PC-9 (cell line): ENCODE measurements around the gene ANKRD26. TPM values are rescaled to one million over a fixed set of nuclear protein-coding genes. Genes with fewer than 3 reads are reported as not detected.

Source experiments
- BruUV-seq: library from RNA; stranded (reverse); fragments of 400-500 nt; replicated peaks from 2 replicates; lab custom pipeline; 2021; lab: Mats Ljungman, UMichigan
- CTCF ChIA-PET: fragments of 300-600 bp; sonication (Branson Sonifier 250); formaldehyde crosslinking; loops from one replicate; lab custom pipeline; 2022; ENCODE audit warnings: antibody characterized with exemption; lab: Charles Lee
- POLR2A ChIA-PET: fragments of 300-600 bp; sonication (Branson Sonifier 250); formaldehyde crosslinking; loops from one replicate; lab custom pipeline; 2022; ENCODE audit warnings: antibody characterized with exemption; ENCODE audit not compliant: unreplicated experiment; lab: Charles Lee
- DNase-seq, 2 experiments: peaks; one replicate each; pipeline versions ENCODE4 v3.0.0 to v3.0.0-alpha.2; 2015 to 2022; ENCODE audit warnings: mixed read lengths in 1 of 2
- H2AFZ ChIP-seq: fragments of 200-600 bp; sonication (generic); 2 replicates; pipeline ENCODE4 v1.8.1; 2017; ENCODE audit warnings: antibody characterized with exemption
- H3F3A ChIP-seq: fragments of 200-600 bp; sonication (generic); 2 replicates; pipeline ENCODE4 v1.8.1; 2017; ENCODE audit warnings: antibody characterized with exemption, mild to moderate bottlenecking, low read depth; ENCODE audit not compliant: insufficient read depth
- H3K27ac ChIP-seq: fragments of 200-600 bp; sonication (generic); 2 replicates; pipeline ENCODE4 v1.6.1; 2016; ENCODE audit warnings: mixed run types
- H3K27me3 ChIP-seq: fragments of 200-600 bp; sonication (generic); 2 replicates; pipeline ENCODE4 v1.6.1; 2016; ENCODE audit warnings: low read depth, mixed run types; ENCODE audit not compliant: insufficient read depth
- H3K36me3 ChIP-seq: fragments of 200-600 bp; sonication (generic); 2 replicates; pipeline ENCODE4 v1.6.1; 2016; ENCODE audit warnings: low read depth, mixed run types
- H3K4me1 ChIP-seq: fragments of 200-600 bp; sonication (generic); replicated peaks from 2 replicates; pipeline ENCODE4 v1.6.1; 2016; ENCODE audit warnings: mixed run types; ENCODE audit not compliant: insufficient read depth
- H3K4me2 ChIP-seq: fragments of 200-600 bp; sonication (generic); 2 replicates; pipeline ENCODE4 v1.6.1; 2017; ENCODE audit warnings: mixed run types
- H3K4me3 ChIP-seq: fragments of 200-600 bp; sonication (generic); 2 replicates; pipeline ENCODE4 v1.6.1; 2016; ENCODE audit warnings: mixed run types
- H3K79me2 ChIP-seq: fragments of 200-600 bp; sonication (generic); 2 replicates; pipeline ENCODE4 v1.6.1; 2017; ENCODE audit warnings: low read depth, mixed run types
- H3K9me2 ChIP-seq: fragments of 200-600 bp; sonication (generic); 2 replicates; pipeline ENCODE4 v1.8.1; 2017; ENCODE audit warnings: mild to moderate bottlenecking; ENCODE audit not compliant: insufficient read depth
- H3K9me3 ChIP-seq: fragments of 200-600 bp; sonication (generic); 2 replicates; pipeline ENCODE4 v1.8.1; 2016; ENCODE audit warnings: low read depth; ENCODE audit not compliant: insufficient read depth
- H4K20me1 ChIP-seq: fragments of 200-600 bp; sonication (generic); 2 replicates; pipeline ENCODE4 v1.8.1; 2017; ENCODE audit not compliant: insufficient read depth
- CTCF ChIP-seq: fragments of 200-600 bp; sonication (generic); conservative IDR thresholded peaks from 2 replicates; pipeline ENCODE4 v1.6.1; 2017; ENCODE audit warnings: mixed run types, antibody characterized with exemption, mild to moderate bottlenecking, moderate library complexity
- EZH2 ChIP-seq: fragments of 200-600 bp; sonication (generic); IDR thresholded peaks from 2 replicates; pipeline ENCODE4 v1.8.0; 2017; ENCODE audit warnings: antibody characterized with exemption, low read depth
- intact Hi-C: fragments of 100-400 bp; cut with micrococcal nuclease; formaldehyde crosslinking; loops from one replicate; pipeline ENCODE4 v1.10.0; 2022; ENCODE audit not compliant: unreplicated experiment
- total RNA-seq: library from RNA; stranded (reverse); gene quantifications from 2 replicates; pipeline ENCODE4 v1.2.3, GENCODE V29; 2021

The ANKRD26 gene
- total RNA-seq, 1 experiment from 2014 or later: 12.9 TPM

DNA sequence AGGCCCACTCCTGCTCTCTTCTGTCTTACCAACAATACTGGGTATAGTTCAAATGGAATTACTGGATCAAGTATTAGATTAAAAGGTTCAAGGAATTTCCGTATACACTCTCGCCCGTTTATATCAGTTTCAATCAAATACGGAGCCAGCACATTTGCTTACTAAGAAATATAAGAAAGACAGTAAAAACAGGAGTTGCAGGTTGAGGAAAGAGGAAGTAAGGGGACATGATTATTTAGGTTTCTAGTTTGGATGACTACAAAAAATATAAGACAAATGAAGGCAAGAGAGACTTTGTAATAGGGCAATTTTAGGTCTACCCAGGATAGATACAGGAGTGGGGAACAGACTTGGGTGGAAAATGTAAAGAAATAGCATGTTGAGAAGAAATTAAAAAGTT lies 129.6 kb downstream of the ANKRD26 start:
- no TSS peak for BruUV-seq

GRCh38 chr10:26969145-26969926 lies 131.0 kb downstream of the ANKRD26 start:
- ChIA-PET CTCF (no interaction called here), POLR2A (interaction anchor here (0.5 kb wide), 1 partner anchor 128 kb away, joined by 6 read pairs; no protein-coding TSS in a partner anchor)
- Histone ChIP-seq H3K27ac (no peak overlapping the region), H3K9me3 (no peaks in the 10 kb centered on the region), H3K4me2 (no peak overlapping the region), H3F3A (no peaks in the 10 kb centered on the region), H3K4me3 (no peak overlapping the region), H3K36me3 (no peaks in the 10 kb centered on the region), H4K20me1 (no peaks in the 10 kb centered on the region), H2AFZ (no peak overlapping the region), H3K79me2 (no peaks in the 10 kb centered on the region), H3K9me2 (no peaks in the 10 kb centered on the region), H3K27me3 (no peaks in the 10 kb centered on the region), H3K4me1 (no peaks in the 10 kb centered on the region)
- TF ChIP-seq CTCF (no peak), EZH2 (no peak)
- no peak for DNase-seq
- intact Hi-C loops: no loop called here
- BruUV-seq: no TSS peak

More for the DNA sequence above, 129.6 kb downstream of the ANKRD26 start:
- H4K20me1 ChIP-seq: no peaks in the 10 kb centered on the region
- no peaks in the 10 kb centered on the region for H3K9me2 ChIP-seq
- intact Hi-C loops: no loop called here
- TF ChIP-seq EZH2: no peak
- TF ChIP-seq CTCF: no peak
- CTCF ChIA-PET: no interaction called here
- no peaks in the 10 kb centered on the region for H3K79me2 ChIP-seq
- no peaks in the 10 kb centered on the region for H3K4me1 ChIP-seq
- H3K27me3 ChIP-seq: no peaks in the 10 kb centered on the region
- POLR2A ChIA-PET: no interaction called here
- no peak overlapping the region for H3K27ac ChIP-seq
- DNase-seq: no peak
- no peaks in the 10 kb centered on the region for H3K9me3 ChIP-seq
- no peak overlapping the region for H3K4me3 ChIP-seq
- H3F3A ChIP-seq: no peaks in the 10 kb centered on the region
- no peaks in the 10 kb centered on the region for H3K36me3 ChIP-seq
- no peak overlapping the region for H3K4me2 ChIP-seq
- H2AFZ ChIP-seq: no peak overlapping the region

- H3K9me2 ChIP-seq: no peaks in the 10 kb centered on the region
- no TSS peak for BruUV-seq
- H3K79me2 ChIP-seq: no peaks in the 10 kb centered on the region
- no peaks in the 10 kb centered on the region for H3K36me3 ChIP-seq
- H3K27ac ChIP-seq: no peak overlapping the region
- H2AFZ ChIP-seq: no peak overlapping the region
- no peak overlapping the region for H3K4me3 ChIP-seq
- POLR2A ChIA-PET: no interaction called here
- H4K20me1 ChIP-seq: no peaks in the 10 kb centered on the region
- no peaks in the 10 kb centered on the region for H3K9me3 ChIP-seq
- no peak for TF ChIP-seq CTCF
- H3K4me2 ChIP-seq: no peak overlapping the region
- no peaks in the 10 kb centered on the region for H3K27me3 ChIP-seq
- intact Hi-C loops: no loop called here
- DNase-seq: no peak
- CTCF ChIA-PET: no interaction called here
- H3F3A ChIP-seq: no peaks in the 10 kb centered on the region
- H3K4me1 ChIP-seq: no peaks in the 10 kb centered on the region
Measured at GRCh38 chr10:26962835-26963234, 137.5 kb downstream of the ANKRD26 start.
